NCI-H2029 treated with DMSO at 0.1 percent for 48 hours (cell line): ENCODE data around the gene ZNF516.
A peak's percentile ranks its signal among the peaks of the same experiment; 100 is the strongest.

ENCODE experiments used
- DNase-seq: peaks from one replicate; lab custom pipeline; 2025; lab: John Stamatoyannopoulos, UW

ZNF516 gene

GRCh38 chr18:76421685-76422078, 73.4 kb downstream of the ZNF516 start:
- DNase-seq = no peak

GRCh38 chr18:76420898-76421684, 74.0 kb downstream of the ZNF516 start:
- DNase-seq = no peak

- no peak for DNase-seq
Measured at GRCh38 chr18:76419811-76420210, 75.2 kb downstream of the ZNF516 start.

GRCh38 chr18:76416911-76417310, 78.1 kb downstream of the ZNF516 start:
- no peak for DNase-seq

GRCh38 chr18:76414936-76415621, 80.0 kb downstream of the ZNF516 start:
- DNase-seq = no peak

GRCh38 chr18:76412818-76413565, 82.0 kb downstream of the ZNF516 start:
- DNase-seq = no peak

GRCh38 chr18:76412010-76412817, 82.8 kb downstream of the ZNF516 start:
- DNase-seq = no peak

GRCh38 chr18:76410660-76411417, 84.2 kb downstream of the ZNF516 start:
- no peak for DNase-seq

- DNase-seq = no peak
Measured at GRCh38 chr18:76410033-76410432, 85.0 kb downstream of the ZNF516 start.

- DNase-seq = no peak
Measured at GRCh38 chr18:76408480-76409067, 86.5 kb downstream of the ZNF516 start.

- DNase-seq = no peak
Measured at GRCh38 chr18:76407681-76408080, 87.4 kb downstream of the ZNF516 start.

GRCh38 chr18:76406791-76407190, 88.3 kb downstream of the ZNF516 start:
- DNase-seq = no peak

GRCh38 chr18:76405681-76406356, 89.2 kb downstream of the ZNF516 start:
- peak; percentile 9 for DNase-seq

GRCh38 chr18:76405280-76405679, 89.8 kb downstream of the ZNF516 start:
- DNase-seq = no peak

- no peak for DNase-seq
Measured at GRCh38 chr18:76404345-76404831, 90.7 kb downstream of the ZNF516 start.

GRCh38 chr18:76402026-76402990, 92.7 kb downstream of the ZNF516 start:
- DNase-seq = no peak

- no peak for DNase-seq
Measured at GRCh38 chr18:76401498-76401897, 93.5 kb downstream of the ZNF516 start.

- no peak for DNase-seq
Measured at GRCh38 chr18:76399613-76400391, 95.2 kb downstream of the ZNF516 start.
